Measurements from ENCODE around the gene AK8. TPM values are rescaled to one million over a fixed set of nuclear protein-coding genes. Genes with fewer than 3 reads are reported as not detected.

AK8 gene
- total and polyA plus RNA-seq, 11 donors, result 0.61 to 1.4 TPM; not detected in 9

DNA sequence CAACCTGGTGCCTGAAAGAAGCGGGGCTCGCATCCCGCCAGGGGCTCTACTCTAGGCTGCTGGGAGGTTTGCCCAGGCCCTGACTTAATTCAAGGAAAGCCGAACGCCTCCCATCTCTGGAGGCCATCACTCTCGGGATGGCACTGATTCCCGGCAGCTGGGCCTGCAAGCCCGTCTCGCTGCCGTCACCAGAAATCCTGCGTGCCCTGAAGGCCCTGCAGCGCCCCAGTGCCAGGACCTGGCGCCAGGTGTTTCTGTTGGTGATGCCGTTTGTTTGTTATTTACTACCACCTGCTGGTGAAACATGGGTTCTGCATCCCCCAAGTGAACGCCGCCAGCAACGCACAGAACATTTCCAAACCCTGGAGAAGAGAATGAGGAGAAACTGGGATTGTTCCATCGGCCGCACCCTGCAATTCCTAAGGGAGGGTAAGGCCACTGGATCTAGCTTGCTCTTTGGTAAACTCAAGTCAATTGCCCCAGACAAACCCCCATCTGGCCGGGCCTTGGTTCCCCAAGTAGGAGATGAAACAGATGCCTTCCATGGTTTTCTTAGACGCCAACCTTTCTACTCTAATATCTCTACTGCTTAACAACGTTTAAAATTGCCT lies 77.9 kb downstream of the AK8 start:
- H3K9me3 ChIP-seq, result no peaks in the 10 kb centered on the region
- DNase-seq (peak; percentile 50 to 87 (median 68)), ATAC-seq (peak; percentile 63 to 82 (median 70))
- TF ChIP-seq, protein P1, sequence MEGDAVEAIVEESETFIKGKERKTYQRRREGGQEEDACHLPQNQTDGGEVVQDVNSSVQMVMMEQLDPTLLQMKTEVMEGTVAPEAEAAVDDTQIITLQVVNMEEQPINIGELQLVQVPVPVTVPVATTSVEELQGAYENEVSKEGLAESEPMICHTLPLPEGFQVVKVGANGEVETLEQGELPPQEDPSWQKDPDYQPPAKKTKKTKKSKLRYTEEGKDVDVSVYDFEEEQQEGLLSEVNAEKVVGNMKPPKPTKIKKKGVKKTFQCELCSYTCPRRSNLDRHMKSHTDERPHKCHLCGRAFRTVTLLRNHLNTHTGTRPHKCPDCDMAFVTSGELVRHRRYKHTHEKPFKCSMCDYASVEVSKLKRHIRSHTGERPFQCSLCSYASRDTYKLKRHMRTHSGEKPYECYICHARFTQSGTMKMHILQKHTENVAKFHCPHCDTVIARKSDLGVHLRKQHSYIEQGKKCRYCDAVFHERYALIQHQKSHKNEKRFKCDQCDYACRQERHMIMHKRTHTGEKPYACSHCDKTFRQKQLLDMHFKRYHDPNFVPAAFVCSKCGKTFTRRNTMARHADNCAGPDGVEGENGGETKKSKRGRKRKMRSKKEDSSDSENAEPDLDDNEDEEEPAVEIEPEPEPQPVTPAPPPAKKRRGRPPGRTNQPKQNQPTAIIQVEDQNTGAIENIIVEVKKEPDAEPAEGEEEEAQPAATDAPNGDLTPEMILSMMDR (IDR thresholded peaks at IDR 0.05), result peak; percentile 77 to 90 (median 88)
- TF ChIP-seq POLR2A (IDR thresholded peaks at IDR 0.05), result no peak
- H3K4me1 ChIP-seq, result peaks cover 0 to 27% (median 15%) of the 10 kb centered on the region in 12 donors
- intact Hi-C loops (cut with DNase I), result loop anchor here (1.0 to 10.0 kb wide), 13 partner anchors 102 to 389 kb away; partner anchors contain the start of genes CFAP77 (in 8 of the 10), GFI1B (in 3 of the 10) and GTF3C4 (in 2 of the 10)
- no peaks in the 10 kb centered on the region for H3K36me3 ChIP-seq
- WGBS, 4 donors, result 19 to 39% (median 20%) methylated on average over 11 to 22 of the region's 22 CpGs
- H3K4me3 ChIP-seq, result no peak overlapping the region
- H3K27me3 ChIP-seq, result peaks cover 0 to 12% (median 0%) of the 10 kb centered on the region in 9 donors
- peak overlapping the region in 1 of 12 donors; percentile 62 for H3K27ac ChIP-seq

GRCh38 chr9:132798817-132799790 lies 79.0 kb downstream of the AK8 start:
- ATAC-seq (peak; percentile 32 to 72 (median 50)), DNase-seq (peak in 1 of 5 donors; percentile 42)
- no peak overlapping the region for H3K4me3 ChIP-seq
- no peaks in the 10 kb centered on the region for H3K36me3 ChIP-seq
- H3K9me3 ChIP-seq, result no peaks in the 10 kb centered on the region
- intact Hi-C loops (cut with DNase I), result loop anchor here in 8 of 10 donors (2.0 to 10.0 kb wide), 6 partner anchors 124 to 387 kb away; partner anchors contain the start of genes GTF3C4 (in 4 of the 8) and CFAP77 (in 1 of the 8)
- WGBS, 4 donors, result 50 to 56% (median 55%) methylated on average over 27 of the region's 27 CpGs
- no peak for TF ChIP-seq POLR2A (IDR thresholded peaks at IDR 0.05)
- TF ChIP-seq, protein P1 (IDR thresholded peaks at IDR 0.05), result peak in 3 of 12 donors; percentile 13 to 30 (median 15)
- H3K4me1 ChIP-seq, result peaks cover 0 to 27% (median 15%) of the 10 kb centered on the region in 12 donors
- H3K27ac ChIP-seq, result peak overlapping the region in 7 of 12 donors; percentile 30 to 62 (median 43)
- peaks cover 0 to 14% (median 0%) of the 10 kb centered on the region in 9 donors for H3K27me3 ChIP-seq

- ATAC-seq (peak; percentile 50 to 73 (median 68)), DNase-seq (no peak)
- Histone ChIP-seq H3K27me3 (peaks cover 0 to 17% (median 0%) of the 10 kb centered on the region in 9 donors), H3K9me3 (no peaks in the 10 kb centered on the region), H3K4me1 (peaks cover 0 to 27% (median 15%) of the 10 kb centered on the region in 12 donors), H3K27ac (peak overlapping the region in 8 of 12 donors; percentile 30 to 62 (median 41)), H3K4me3 (no peak overlapping the region), H3K36me3 (no peaks in the 10 kb centered on the region)
- intact Hi-C loops (cut with DNase I), result loop anchor here in 8 of 10 donors (2.0 to 10.0 kb wide), 6 partner anchors 123 to 386 kb away; partner anchors contain the start of genes GTF3C4 (in 4 of the 8) and CFAP77 (in 1 of the 8)
- TF ChIP-seq POLR2A (IDR thresholded peaks at IDR 0.05), result no peak
- TF ChIP-seq, protein P1 (IDR thresholded peaks at IDR 0.05), result no peak
- WGBS, 4 donors, result 56 to 68% (median 60%) methylated on average over 15 of the region's 15 CpGs
Observed at GRCh38 chr9:132797861-132798659, 80.0 kb downstream of the AK8 start.
